Stimulated activated CD4-positive, alpha-beta T cell treated with anti-CD3 and anti-CD28 coated beads, Interleukin-12 subunit alpha, Interleukin-12 subunit beta, amount 100 ng/mL, for 4 hours (primary cell): ENCODE measurements around the gene GABRG3.

Experiments
- DNase-seq: peaks from one replicate; pipeline ENCODE4 v3.0.0-alpha.2; 2020

GABRG3 gene

DNA sequence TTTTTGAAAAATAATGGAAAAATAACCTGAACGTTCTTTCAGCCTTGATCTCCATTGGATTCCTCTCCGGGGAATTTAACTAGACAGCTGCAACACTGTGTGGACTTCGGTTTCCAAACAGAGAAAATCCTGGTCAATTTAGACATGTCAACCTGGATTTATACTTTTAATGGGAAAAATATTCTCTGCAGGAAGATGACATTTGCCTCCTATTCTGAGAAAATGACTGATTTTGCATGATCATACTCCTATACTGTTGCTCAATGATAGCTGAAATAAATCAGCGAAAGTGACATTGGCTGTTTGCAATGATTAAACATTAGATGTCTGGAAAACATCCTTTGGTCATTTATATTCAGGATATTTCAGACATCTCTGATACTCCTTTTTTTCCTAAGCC, 94.8 kb downstream of the GABRG3 start:
- no peak for DNase-seq

DNA sequence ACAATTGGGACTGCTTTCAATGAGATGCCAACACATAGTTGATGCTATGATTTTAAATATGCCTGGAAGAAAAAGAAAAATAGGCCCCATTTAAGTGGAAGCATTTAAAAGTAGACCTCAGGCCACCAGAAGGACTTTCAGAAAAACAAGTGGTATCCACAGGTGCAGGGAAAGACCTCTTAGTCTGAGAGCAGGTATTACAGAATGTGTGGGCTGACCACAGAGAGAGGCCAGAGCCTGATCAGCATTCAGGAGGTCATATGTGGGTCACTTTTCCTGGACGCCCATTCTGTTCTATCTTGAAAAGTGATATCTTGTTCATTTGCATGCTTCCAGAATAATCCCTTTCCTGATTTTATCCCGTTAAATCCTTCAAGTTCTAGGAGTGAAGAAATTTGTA, 95.5 kb downstream of the GABRG3 start:
- no peak for DNase-seq

DNA sequence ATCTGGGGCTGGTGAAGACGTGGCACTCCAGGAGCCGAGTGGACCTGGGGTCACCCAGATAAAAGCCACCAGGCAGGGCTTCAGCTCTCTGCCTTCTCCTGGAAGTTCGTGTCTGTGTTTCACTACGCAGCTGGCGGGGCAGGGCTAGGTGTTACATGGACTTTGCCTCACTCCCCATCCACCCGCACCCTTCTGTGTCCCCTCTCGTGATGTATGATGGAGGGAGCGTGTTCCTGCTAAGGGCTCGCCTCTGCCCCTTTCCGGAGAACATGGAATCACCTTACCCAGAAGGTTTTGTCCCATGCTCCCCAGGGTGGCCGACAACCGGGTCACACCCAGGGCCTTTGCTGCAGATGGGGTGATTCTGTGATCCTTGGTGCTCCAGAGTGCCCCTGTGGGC, 96.2 kb downstream of the GABRG3 start:
- no peak for DNase-seq

DNA sequence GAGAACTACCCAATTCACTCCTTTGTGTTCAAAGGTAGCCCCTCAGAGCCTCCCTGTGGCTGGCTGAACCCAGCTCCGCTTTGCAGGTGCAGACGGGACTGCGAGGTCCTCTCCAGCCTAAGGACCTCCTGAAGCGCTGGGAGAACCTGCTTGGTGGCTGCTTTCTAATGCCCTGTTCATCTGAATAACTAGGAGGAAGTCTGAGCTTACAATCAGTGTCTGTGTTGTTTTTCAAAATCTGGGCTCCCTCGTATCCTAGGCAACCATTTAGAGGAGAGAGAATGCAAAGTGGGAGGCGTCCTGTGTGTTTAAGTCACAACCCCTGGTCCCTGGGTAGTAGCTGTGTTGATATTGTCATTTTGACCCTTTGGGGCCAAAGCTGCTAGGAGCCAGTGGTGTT, 99.9 kb downstream of the GABRG3 start:
- DNase-seq, result no peak

DNA sequence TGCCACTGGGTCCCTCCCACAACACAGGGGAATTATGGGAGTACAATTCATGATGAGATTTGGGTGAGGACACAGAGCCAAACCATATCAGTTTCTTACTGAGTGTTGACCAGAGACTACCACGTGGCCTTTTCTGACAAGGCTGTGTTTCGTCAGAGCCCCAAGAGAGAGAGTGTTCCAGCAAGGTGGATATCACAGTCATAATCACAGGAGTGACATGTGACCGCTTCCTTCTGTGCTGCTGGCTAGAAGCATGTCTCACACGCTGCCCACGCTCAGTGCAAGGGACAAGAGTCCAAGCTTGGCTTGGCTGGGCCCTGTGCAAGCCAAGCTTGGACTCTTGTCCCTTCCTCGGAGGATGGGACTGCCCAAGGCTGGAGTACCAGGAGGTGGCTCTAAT, 103.2 kb downstream of the GABRG3 start:
- no peak for DNase-seq

DNA sequence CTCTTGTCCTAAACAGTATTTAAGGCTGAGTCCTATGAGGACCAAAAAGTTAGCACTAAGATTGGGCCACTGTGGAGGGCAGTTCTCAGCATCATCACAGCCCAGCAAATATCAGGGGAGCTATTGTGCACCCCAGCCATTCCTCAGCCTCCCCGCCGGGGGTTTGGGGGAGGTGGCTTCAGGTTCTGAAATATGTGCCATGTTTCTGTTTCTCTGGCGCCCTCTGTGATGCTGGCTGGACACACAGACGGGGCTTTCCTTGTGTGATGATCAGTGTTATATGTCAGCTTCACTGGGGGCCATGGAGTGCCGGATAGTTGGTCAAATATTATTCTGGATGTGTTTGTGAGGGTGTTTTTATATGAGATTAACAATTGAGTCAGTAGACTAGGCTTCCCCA, 106.8 kb downstream of the GABRG3 start:
- no peak for DNase-seq

DNA sequence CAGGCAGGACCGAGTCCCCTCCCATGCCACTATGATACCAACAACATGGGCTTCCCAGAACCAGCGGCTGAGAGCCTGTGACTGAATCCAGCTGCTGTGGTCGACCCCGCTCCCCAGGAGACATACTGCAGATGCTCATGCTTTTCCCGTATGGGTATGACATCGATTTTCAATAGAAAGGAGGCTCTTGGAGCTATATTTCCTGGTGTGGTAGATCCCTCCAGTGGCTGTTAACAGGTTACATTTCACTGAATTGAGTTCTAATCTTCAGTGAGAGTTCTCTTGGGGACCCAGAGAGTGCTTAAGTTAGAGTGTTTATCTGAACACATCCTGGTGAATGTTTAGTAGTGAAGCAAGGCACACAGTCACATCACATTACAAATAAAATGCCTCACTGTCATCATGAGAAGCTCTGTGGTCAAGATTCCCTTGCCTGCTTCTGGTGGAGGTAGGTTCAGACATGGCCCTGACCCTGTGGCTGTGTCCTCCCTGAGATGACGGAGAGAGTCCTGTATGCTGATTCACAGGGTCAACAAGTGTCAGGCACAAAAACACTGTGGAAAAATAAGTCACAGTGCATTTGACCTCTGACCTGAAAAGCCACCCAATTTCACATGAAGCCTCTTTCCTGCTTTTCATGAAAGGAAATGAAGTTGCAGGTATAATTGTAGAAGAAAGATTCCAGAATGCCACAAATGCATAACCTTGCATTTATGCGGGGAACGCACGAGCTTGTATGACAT, 110.9 kb downstream of the GABRG3 start:
- DNase-seq, result no peak

DNA sequence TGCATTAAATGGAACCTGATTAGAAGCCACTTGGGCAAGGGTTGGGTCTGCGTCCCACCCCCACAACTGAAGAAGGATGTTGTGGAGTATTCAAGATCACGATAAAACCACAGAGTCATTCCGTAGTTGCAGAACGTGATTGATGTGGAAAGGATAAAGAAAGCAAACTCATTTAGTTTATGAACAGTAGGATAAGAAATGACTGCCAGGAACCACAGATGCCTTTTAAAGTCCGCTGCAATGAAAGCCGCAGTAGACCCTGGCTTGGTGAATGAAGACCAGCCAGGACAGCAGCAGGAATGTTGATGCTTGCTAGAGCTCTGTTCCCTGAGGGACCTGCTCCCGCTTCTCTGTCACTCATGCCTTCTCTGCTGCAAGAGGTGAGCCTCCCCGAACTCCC, 111.5 kb downstream of the GABRG3 start:
- no peak for DNase-seq

DNA sequence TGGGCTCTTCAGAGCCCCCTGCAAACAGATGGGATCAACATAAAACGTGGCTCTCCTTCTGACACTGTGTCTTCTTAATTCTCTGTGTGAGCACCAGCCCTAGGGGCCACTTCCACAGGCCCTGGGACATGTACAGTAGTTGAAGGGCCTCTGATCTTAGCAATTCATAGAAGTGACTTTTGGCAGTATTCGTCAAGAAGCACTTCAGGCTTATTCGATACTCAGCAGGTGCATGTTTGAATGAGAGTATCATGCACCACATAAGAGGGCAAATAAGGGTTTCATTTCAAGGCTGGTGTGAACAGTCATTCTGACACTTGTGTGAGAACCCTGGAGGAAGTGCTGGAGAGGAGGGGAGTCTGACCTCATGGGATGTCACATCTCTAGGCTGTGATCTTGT, 113.9 kb downstream of the GABRG3 start:
- DNase-seq, result no peak

DNA sequence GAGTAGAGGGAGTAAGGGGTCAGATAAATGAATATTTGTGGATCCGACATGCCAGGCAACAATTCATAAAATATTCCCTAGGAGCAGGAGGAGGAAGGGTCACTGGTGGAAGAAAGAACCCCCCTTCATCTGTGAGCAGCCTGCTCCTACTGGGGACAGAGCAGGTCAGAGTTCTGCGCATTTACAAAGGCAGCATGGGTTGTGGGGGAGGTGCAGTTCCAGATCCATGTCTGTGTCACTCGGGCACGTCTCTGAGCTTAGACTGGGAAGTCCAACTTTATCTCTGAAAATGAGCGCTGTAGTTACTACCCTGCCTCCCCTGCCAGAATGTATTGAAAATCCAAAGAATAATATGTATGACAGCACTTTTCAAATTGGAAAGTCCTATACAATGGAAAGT, 115.2 kb downstream of the GABRG3 start:
- no peak for DNase-seq

DNA sequence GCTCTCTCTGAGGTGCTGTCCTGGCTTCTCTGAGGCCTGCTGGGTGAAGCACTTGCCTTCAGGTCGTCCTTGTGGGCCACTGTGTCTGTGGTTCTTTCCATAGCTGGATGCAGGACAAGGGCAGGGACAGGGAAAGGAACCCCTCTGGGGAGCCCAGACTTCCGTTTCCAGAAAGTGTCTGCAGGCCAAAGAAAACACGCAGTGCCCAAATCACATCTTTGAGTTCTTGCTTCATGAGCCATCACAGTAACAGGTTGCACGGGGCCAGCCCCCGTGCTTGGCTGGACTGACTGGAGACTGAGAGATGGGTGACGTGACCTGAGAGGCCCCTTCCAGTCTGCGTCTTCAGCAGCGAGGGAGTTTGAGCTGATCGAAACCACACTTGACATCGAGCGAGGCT, 115.8 kb downstream of the GABRG3 start:
- no peak for DNase-seq

DNA sequence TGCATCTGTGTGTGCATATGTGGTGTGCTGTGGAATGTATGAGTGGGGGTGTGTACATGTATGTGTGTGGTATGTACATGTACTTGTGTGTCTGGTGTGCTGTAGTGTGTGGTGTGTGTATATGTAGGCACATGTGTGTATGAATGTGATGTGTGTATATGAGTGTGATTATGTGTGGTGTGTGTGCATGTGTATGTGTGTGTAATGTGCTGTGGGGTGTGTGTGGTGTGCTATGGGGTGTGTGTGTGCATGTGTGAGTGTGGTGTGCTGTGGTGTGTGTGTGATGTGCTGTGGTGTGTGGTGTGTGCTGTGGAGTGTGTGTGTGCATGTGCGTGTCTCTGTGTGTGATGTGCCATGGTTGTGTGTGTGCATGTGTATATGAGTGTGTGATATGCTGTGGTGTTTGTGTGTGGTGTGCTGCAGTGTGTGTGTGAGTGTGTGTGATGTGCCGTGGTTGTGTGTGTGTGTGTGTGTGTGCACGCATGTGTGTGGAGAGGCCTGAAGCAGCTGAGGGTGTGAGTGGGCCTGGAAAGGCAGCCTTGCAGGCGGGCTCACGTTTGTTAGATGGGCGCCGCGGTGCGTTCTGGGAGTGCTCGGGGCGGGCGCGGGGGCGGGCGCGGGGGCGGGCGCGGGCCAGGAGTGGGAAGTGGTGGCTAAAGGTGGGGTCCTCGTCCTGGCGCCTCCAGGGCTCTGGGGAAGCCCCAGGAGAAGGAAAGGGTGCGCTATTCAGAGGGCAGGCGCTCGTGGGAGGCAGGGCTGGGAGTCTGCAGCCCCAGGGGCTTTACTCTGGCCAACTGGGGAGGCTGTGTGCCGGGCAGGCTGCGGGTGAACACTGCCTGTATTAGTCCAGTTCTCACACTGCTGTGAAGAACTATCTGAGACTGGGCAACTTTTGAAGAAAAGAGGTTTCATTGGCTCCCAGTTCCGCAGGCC, 116.9 kb downstream of the GABRG3 start:
- DNase-seq, result no peak

DNA sequence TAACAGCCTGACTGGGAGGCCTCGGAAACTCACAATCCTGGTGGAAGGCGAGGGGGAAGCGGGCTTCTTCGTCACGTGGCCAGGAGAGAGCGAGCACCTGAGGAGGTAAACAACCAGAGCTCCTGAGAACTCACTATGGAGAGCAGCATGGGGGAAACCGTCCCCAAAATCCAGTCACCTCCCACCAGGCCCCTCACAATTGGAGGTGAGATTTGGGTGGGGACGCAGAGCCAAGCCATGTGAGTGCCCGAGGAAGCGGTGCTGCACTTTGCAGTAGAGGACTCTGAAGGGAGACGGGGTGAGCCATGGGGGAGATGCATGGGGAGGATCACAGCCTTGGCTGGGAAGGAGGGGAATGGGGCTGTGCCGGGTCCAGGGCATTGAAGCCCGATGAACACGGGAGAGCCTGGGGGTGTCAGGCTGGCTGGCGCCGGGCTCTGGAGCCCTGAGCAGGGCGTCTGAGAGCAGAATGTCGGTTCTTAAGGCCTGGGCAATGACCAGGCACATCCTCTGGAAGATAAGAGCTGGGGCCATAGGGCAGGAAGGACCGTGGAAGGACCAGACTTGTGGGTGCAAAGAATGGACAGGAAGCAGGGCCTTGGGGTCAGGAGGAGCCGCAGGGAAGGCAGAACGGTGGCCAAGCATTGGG, 117.7 kb downstream of the GABRG3 start:
- DNase-seq, result no peak

DNA sequence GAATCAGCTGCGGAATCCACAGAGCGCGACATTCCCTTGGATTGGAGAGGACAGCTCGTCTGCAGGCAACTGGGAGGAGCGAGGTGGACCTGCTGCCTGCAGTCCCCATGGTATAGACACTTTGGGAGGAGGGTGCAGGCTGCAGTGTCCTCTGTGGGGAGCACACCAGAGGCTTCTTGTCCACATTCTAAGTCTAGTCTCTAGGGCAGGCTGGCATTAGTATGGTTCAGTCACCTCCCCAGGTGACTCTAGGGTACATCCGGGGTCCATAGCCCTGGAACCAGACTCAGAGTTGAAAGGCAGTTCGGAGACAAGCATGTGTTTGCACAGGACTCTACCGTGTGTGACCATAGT, 118.2 kb downstream of the GABRG3 start:
- DNase-seq, result no peak

DNA sequence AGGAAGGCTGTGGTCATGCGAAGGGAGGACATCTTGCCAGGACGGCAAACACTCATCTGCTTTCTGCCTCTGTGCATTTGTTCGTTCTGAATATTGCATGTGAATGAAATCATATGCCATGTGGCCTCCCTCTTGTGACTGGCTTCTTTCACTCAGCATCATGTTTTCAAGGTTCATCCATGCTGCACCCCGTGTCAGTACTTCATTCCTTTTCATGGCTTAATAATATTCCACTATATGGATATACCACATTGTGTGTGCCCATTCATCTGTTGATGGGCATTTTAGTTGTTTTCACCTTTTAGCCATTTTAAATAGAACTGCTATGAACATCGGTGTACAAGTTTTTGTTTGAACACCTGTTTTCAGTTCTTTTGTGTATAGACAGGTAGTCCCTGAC, 118.7 kb downstream of the GABRG3 start:
- no peak for DNase-seq

DNA sequence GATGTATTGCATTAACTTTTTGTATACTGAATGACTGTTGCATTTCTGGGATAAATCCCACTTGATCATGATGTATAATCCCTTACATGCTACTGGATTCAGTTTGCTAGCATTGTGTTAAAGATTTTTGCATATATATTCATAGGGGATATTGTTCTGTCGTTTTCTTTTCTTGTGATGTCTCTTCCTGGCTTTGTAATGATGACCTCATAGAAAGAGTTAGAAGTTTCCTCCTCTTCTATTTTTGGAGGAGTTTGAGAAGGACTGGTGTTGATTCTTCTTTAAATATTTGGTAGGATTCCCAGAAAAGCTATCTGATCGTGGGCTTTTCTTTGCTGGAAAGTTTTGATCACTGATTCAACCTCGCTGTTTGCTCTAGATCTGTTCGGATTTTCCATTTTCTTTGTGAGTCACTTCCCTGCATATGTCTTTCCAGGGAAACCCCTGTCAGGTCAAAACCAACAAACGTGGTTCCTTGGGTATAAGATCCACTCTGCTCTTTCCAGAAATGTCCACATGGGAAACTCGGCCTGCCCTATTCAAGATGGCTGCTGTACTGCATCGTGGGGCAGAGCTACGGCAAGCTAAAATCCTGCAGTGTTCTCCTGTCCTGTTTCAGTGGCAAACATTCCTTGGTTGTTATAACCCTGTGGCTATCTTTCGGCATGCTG, 120.4 kb downstream of the GABRG3 start:
- DNase-seq, result no peak

DNA sequence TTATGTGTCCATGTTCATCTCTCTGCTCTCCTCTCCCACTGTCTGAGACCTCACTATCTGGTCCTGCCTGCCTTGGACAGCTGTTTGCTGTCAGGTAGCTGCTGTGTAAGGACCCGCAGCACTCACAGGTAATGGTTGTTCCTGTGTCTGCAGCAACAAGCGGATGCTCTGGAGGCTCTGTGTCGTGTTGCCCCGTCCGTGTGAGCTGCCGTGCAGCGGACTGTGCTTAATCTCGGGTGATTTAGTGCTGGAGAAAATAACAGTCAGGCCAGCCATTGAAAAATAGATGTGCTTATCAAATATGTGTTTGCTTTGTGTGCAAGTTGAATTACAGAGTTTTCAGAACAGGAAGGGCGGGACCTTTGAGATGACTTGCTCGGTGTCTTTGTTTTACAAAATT, 121.4 kb downstream of the GABRG3 start:
- DNase-seq, result no peak

DNA sequence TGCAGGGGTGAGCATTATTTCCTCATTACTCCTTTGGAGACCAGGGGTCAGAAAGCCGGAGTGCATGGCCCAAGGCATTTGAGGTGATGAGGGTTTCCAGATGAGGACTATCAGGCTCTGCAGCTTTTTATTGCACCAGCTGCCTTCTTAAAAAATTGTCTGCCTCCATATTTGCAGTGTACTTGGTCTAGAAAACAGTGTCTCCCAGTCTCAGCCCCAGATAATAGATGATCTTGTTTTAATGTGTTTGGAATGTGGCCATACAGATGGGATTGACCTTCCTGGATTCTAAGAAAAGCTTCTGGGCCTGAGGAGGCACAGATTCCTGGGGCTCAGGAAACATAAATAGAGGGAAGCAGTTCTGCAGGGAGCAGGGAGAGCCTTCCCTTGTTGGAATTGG, 123.3 kb downstream of the GABRG3 start:
- no peak for DNase-seq

DNA sequence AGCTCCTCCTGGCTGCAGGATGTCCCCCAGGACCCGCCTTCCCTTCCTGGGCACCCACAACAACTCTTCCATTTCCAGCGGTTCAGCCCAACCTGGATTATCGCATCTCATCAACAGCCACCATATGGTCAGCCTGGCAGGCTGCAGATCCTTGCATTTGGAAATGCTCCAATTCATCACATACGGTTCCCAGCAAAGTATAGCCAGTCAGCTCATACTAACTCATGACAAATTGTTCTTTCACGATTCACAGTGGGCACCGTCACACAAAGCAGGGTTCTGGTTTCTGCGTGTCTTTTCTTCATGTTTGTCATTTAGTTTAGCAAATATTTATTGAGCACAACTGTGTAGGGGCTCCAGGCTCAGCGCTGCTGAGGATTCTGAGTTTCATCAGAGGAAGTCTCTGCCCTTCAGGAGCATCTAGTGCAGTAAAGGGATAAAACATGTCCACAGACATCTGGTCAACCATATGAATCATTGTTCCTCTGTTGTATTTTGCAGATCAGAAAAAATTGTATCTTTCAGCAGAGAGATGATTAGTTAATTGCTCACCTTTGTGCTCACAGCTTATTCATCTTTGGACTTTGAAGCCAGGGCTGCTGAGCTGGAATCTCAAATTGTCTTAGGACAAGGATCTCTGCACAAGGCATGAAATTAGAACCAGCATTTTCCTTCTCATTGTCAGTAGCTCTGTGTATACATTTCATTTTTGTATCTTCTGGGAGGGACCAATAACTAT, 125.1 kb downstream of the GABRG3 start:
- DNase-seq, result no peak

DNA sequence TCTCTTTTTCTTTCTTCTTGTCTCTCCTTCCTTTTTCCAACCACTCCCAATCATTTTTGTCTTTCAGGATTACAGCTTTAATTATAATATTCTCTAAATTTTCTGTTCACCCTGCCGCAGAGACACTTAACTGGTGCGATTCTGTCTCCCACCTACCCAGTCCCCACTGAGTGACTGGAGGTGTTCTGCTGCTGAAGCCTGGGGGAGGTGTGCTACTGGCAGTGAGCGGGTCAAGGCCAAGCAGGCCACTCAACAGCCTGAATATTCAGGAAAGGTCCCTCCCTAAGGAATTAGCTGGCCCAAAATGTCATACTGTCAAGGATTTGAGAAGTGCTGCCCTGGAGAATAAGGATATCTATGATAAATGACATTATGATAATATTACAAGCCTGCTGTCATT, 126.5 kb downstream of the GABRG3 start:
- no peak for DNase-seq

DNA sequence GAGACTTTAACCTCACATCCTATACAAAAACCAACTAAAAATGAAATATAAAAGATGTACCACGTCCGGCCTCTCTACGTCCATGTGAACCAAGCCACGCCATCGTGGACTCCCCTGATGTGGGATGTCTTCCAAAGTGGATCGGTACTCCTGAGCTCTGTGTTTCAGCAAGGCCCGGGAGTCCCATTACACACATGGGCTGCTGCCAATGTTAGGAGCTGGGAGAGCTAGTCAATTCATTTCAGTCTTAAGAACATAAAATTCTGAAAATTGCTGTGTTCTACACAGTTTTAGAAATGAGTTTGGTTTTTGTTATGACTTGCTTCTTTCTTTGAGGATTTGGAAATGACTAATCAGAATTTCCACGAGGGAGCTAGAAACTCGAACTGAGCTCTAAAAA, 131.0 kb downstream of the GABRG3 start:
- DNase-seq, result no peak

DNA sequence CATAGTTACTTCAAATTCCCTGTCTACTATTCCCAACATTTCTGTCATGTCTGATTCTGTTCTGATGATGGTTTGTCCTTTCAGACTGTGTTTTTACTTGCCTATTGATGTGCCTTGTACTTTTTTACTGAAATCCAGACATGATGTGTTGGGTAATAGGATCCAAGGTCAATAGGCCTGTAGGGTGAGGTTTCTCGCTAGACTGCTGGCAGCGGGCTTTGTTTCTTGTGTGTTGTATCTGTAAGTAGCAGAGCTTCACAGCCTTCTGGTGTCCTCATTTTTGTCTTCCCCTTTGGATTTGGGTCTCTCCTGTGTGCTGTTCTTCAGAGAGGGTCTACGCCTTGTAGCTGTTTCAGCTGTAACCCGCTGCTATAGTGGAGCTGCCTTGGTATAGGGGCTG, 140.3 kb downstream of the GABRG3 start:
- no peak for DNase-seq

DNA sequence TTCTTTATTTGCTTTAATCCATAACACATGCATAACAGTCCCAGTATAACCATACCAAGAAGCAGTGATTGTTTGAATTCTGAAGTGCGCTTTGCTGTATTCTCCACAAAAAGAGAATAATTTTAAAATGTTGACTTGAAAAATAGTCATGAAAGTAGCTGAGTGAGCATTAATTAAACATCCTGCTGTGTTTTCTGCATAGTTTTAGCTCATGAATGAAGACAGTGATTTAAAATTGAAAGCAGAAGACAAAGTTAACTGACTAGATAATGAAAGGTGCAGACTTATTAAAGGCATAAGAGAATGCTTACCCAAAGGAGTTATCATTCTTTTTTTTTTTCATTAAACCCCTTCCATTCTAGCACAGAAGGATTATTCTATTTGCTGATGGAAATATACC, 143.5 kb downstream of the GABRG3 start:
- DNase-seq, result no peak
